ENCODE measurements around the gene WIPF1. TPM values are rescaled to one million over a fixed set of nuclear protein-coding genes. Genes with fewer than 3 reads are reported as not detected.

The WIPF1 gene
- total RNA-seq = 100 to 1,000 TPM; 357 to 390 TPM

GRCh38 chr2:174597345-174598047, at the start of gene WIPF1:
Gene WIPF1, minus strand, starts transcription at chr2:174597804. Its CDS starts 12,231 bp downstream, at chr2:174585573.
- POLR2A ChIA-PET = interaction anchor here (0.6 to 9.2 kb wide), 18 partner anchors 9 to 1627 kb away, joined by 3 to 186 read pairs (median 5); no protein-coding TSS in a partner anchor
- peaks cover 67% of the 10 kb centered on the region for H3K36me3 Mint-ChIP-seq (ENCODE audit: low read depth)
- CTCF ChIA-PET = interaction anchor here (0.7 to 15.5 kb wide), 11 partner anchors 9 to 90 kb away, joined by 3 to 198 read pairs (median 12); no protein-coding TSS in a partner anchor
- peak within 1 kb of the TSS; percentile 92 for H3K27ac Mint-ChIP-seq
- peaks cover 50% of the 10 kb centered on the region for H3K4me1 Mint-ChIP-seq (ENCODE audit: low read depth)
- ATAC-seq (peak; percentile 40), DNase-seq (peak; percentile 75)
- no peaks in the 10 kb centered on the region for H3K9me3 Mint-ChIP-seq (ENCODE audit: insufficient read depth)
- H3K27me3 Mint-ChIP-seq (ENCODE audit: low read depth) = no peaks in the 10 kb centered on the region
- H3K4me3 Mint-ChIP-seq = peak within 1 kb of the TSS; percentile 85

GRCh38 chr2:174645296-174645695, 47.7 kb upstream of the WIPF1 start:
- H3K9me3 Mint-ChIP-seq (ENCODE audit: insufficient read depth) = no peaks in the 10 kb centered on the region
- DNase-seq = no peak
- ATAC-seq = no peak
- H3K4me1 Mint-ChIP-seq (ENCODE audit: low read depth) = peaks cover 14% of the 10 kb centered on the region
- POLR2A ChIA-PET = interaction anchor here (2.1 kb wide), 1 partner anchor 13 kb away, joined by 6 read pairs; no protein-coding TSS in a partner anchor
- no peak overlapping the region for H3K27ac Mint-ChIP-seq
- CTCF ChIA-PET = interaction anchor here (1.1 to 1.3 kb wide), 2 partner anchors 43 to 48 kb away, joined by 3 read pairs; no protein-coding TSS in a partner anchor
- H3K27me3 Mint-ChIP-seq (ENCODE audit: low read depth) = no peaks in the 10 kb centered on the region
- H3K36me3 Mint-ChIP-seq (ENCODE audit: low read depth) = peaks cover 37% of the 10 kb centered on the region
- no peak overlapping the region for H3K4me3 Mint-ChIP-seq

- H3K27ac Mint-ChIP-seq = no peak overlapping the region
- peaks cover 36% of the 10 kb centered on the region for H3K36me3 Mint-ChIP-seq (ENCODE audit: low read depth)
- POLR2A ChIA-PET = interaction anchor here (0.5 to 2.1 kb wide), 3 partner anchors 12 to 1091 kb away, joined by 3 to 6 read pairs (median 4); no protein-coding TSS in a partner anchor
- H3K9me3 Mint-ChIP-seq (ENCODE audit: insufficient read depth) = no peaks in the 10 kb centered on the region
- no peak for DNase-seq
- H3K4me3 Mint-ChIP-seq = no peak overlapping the region
- peaks cover 18% of the 10 kb centered on the region for H3K4me1 Mint-ChIP-seq (ENCODE audit: low read depth)
- no peak for ATAC-seq
- CTCF ChIA-PET = interaction anchor here (1.1 to 1.3 kb wide), 3 partner anchors 36 to 48 kb away, joined by 3 read pairs; no protein-coding TSS in a partner anchor
- H3K27me3 Mint-ChIP-seq (ENCODE audit: low read depth) = no peaks in the 10 kb centered on the region
Measured at GRCh38 chr2:174644406-174644805, 46.8 kb upstream of the WIPF1 start.

- DNase-seq (no peak), ATAC-seq (no peak)
- Mint-ChIP-seq H3K27ac (no peak overlapping the region), H3K4me3 (no peak overlapping the region), H3K27me3 (ENCODE audit: low read depth) (no peaks in the 10 kb centered on the region), H3K9me3 (ENCODE audit: insufficient read depth) (no peaks in the 10 kb centered on the region), H3K4me1 (ENCODE audit: low read depth) (peaks cover 28% of the 10 kb centered on the region), H3K36me3 (ENCODE audit: low read depth) (peaks cover 36% of the 10 kb centered on the region)
- CTCF ChIA-PET = interaction anchor here (1.1 to 1.7 kb wide), 3 partner anchors 11 to 44 kb away, joined by 3 to 6 read pairs (median 3); no protein-coding TSS in a partner anchor
- POLR2A ChIA-PET = interaction anchor here (0.8 kb wide), 1 partner anchor 7 kb away, joined by 3 read pairs; no protein-coding TSS in a partner anchor
Measured at GRCh38 chr2:174643356-174643755, 45.8 kb upstream of the WIPF1 start.

GRCh38 chr2:174641168-174641567, 43.6 kb upstream of the WIPF1 start:
- ChIA-PET POLR2A (no interaction called here), CTCF (interaction anchor here (1.0 to 2.0 kb wide), 2 partner anchors 9 to 178 kb away, joined by 3 to 5 read pairs; no protein-coding TSS in a partner anchor)
- DNase-seq (no peak), ATAC-seq (no peak)
- H3K27me3 Mint-ChIP-seq (ENCODE audit: low read depth) = no peaks in the 10 kb centered on the region
- no peak overlapping the region for H3K4me3 Mint-ChIP-seq
- H3K4me1 Mint-ChIP-seq (ENCODE audit: low read depth) = peaks cover 43% of the 10 kb centered on the region
- no peak overlapping the region for H3K27ac Mint-ChIP-seq
- H3K9me3 Mint-ChIP-seq (ENCODE audit: insufficient read depth) = no peaks in the 10 kb centered on the region
- H3K36me3 Mint-ChIP-seq (ENCODE audit: low read depth) = peaks cover 32% of the 10 kb centered on the region

GRCh38 chr2:174636987-174637386, 39.4 kb upstream of the WIPF1 start:
- DNase-seq = no peak
- H3K36me3 Mint-ChIP-seq (ENCODE audit: low read depth) = peaks cover 45% of the 10 kb centered on the region
- POLR2A ChIA-PET = interaction anchor here (5.7 kb wide), 1 partner anchor 46 kb away, joined by 55 read pairs; no protein-coding TSS in a partner anchor
- CTCF ChIA-PET = interaction anchor here (1.1 to 6.6 kb wide), 9 partner anchors 13 to 50 kb away, joined by 3 to 81 read pairs (median 4); no protein-coding TSS in a partner anchor
- peak overlapping the region; percentile 41 for H3K4me3 Mint-ChIP-seq
- no peaks in the 10 kb centered on the region for H3K9me3 Mint-ChIP-seq (ENCODE audit: insufficient read depth)
- no peak for ATAC-seq
- no peaks in the 10 kb centered on the region for H3K27me3 Mint-ChIP-seq (ENCODE audit: low read depth)
- peak overlapping the region; percentile 81 for H3K27ac Mint-ChIP-seq
- peaks cover 54% of the 10 kb centered on the region for H3K4me1 Mint-ChIP-seq (ENCODE audit: low read depth)

GRCh38 chr2:174635776-174636404, 38.3 kb upstream of the WIPF1 start:
- peak overlapping the region; percentile 93 for H3K27ac Mint-ChIP-seq
- H3K36me3 Mint-ChIP-seq (ENCODE audit: low read depth) = peaks cover 51% of the 10 kb centered on the region
- ChIA-PET CTCF (interaction anchor here (0.8 to 6.6 kb wide), 18 partner anchors 12 to 64 kb away, joined by 3 to 81 read pairs (median 4); partner anchors contain the start of gene WIPF1), POLR2A (interaction anchor here (0.6 to 5.7 kb wide), 9 partner anchors 14 to 52 kb away, joined by 3 to 186 read pairs (median 5); partner anchors contain the start of gene WIPF1)
- ATAC-seq (no peak), DNase-seq (no peak)
- H3K4me3 Mint-ChIP-seq = peak overlapping the region; percentile 85
- H3K4me1 Mint-ChIP-seq (ENCODE audit: low read depth) = peaks cover 65% of the 10 kb centered on the region
- H3K27me3 Mint-ChIP-seq (ENCODE audit: low read depth) = no peaks in the 10 kb centered on the region
- no peaks in the 10 kb centered on the region for H3K9me3 Mint-ChIP-seq (ENCODE audit: insufficient read depth)

GRCh38 chr2:174635015-174635593, 37.5 kb upstream of the WIPF1 start:
- DNase-seq (no peak), ATAC-seq (peak; percentile 15)
- Mint-ChIP-seq H3K9me3 (ENCODE audit: insufficient read depth) (no peaks in the 10 kb centered on the region), H3K36me3 (ENCODE audit: low read depth) (peaks cover 57% of the 10 kb centered on the region), H3K27ac (peak overlapping the region; percentile 93), H3K4me3 (peak overlapping the region; percentile 85), H3K27me3 (ENCODE audit: low read depth) (no peaks in the 10 kb centered on the region), H3K4me1 (ENCODE audit: low read depth) (peaks cover 73% of the 10 kb centered on the region)
- ChIA-PET CTCF (interaction anchor here (0.8 to 6.6 kb wide), 22 partner anchors 11 to 65 kb away, joined by 3 to 81 read pairs (median 5); partner anchors contain the start of gene WIPF1), POLR2A (interaction anchor here (0.6 to 5.7 kb wide), 17 partner anchors 12 to 55 kb away, joined by 3 to 186 read pairs (median 5); partner anchors contain the start of gene WIPF1)

GRCh38 chr2:174634130-174635014, 36.8 kb upstream of the WIPF1 start:
- POLR2A ChIA-PET = interaction anchor here (0.8 to 5.7 kb wide), 20 partner anchors 11 to 54 kb away, joined by 3 to 186 read pairs (median 4); partner anchors contain the start of gene WIPF1
- Mint-ChIP-seq H3K9me3 (ENCODE audit: insufficient read depth) (no peaks in the 10 kb centered on the region), H3K27ac (peak overlapping the region; percentile 93), H3K4me3 (peak overlapping the region; percentile 85), H3K36me3 (ENCODE audit: low read depth) (peaks cover 57% of the 10 kb centered on the region), H3K27me3 (ENCODE audit: low read depth) (no peaks in the 10 kb centered on the region), H3K4me1 (ENCODE audit: low read depth) (peaks cover 73% of the 10 kb centered on the region)
- DNase-seq = peak; percentile 74
- ATAC-seq = peak; percentile 81
- CTCF ChIA-PET = interaction anchor here (0.6 to 6.6 kb wide), 24 partner anchors 10 to 63 kb away, joined by 3 to 81 read pairs (median 5); partner anchors contain the start of gene WIPF1

- ChIA-PET POLR2A (interaction anchor here (0.9 to 5.7 kb wide), 15 partner anchors 10 to 239 kb away, joined by 3 to 186 read pairs (median 5); partner anchors contain the start of gene WIPF1), CTCF (interaction anchor here (0.7 to 6.6 kb wide), 19 partner anchors 9 to 63 kb away, joined by 3 to 81 read pairs (median 10); partner anchors contain the start of gene WIPF1)
- Mint-ChIP-seq H3K4me3 (peak overlapping the region; percentile 85), H3K27ac (peak overlapping the region; percentile 93), H3K4me1 (ENCODE audit: low read depth) (peaks cover 69% of the 10 kb centered on the region), H3K27me3 (ENCODE audit: low read depth) (no peaks in the 10 kb centered on the region), H3K36me3 (ENCODE audit: low read depth) (peaks cover 59% of the 10 kb centered on the region), H3K9me3 (ENCODE audit: insufficient read depth) (no peaks in the 10 kb centered on the region)
- no peak for ATAC-seq
- DNase-seq = no peak
Measured at GRCh38 chr2:174633623-174633930, 36.0 kb upstream of the WIPF1 start.

Measured in activated CD8-positive, alpha-beta T cell treated with anti-CD3 and anti-CD28 coated beads, Interleukin-2, amount 10 ng/mL, durations not matched to agents 7 days and 5 days (primary cell).